Gastrocnemius medialis (tissue), 4 donors: Measurements from ENCODE around the gene ZNF613.

Source experiments
- CTCF ChIP-seq, 5 experiments: fragments of 450-650 bp in 3 of 5; fragments of 200-600 bp in 2 of 5; sonication (generic) in 2 of 5; IDR thresholded peaks in 4 of 5; conservative IDR thresholded peaks in 1 of 5; 1 replicate in 4 of 5; 2 replicates in 1 of 5; pipeline ENCODE4 v1.5.1; 2016 to 2019; ENCODE audit warnings: antibody characterized with exemption in 5 of 5, mild to moderate bottlenecking in 3 of 5, moderate library complexity in 3 of 5
- POLR2A ChIP-seq, 2 donors: fragments of 450-650 bp; IDR thresholded peaks; one replicate each; pipeline ENCODE4 v1.6.1; 2017; ENCODE audit warnings: antibody characterized with exemption in 2 of 2, mild to moderate bottlenecking in 2 of 2, moderate library complexity in 2 of 2

GRCh38 chr19:51927859-51928258, 587 bp downstream of the ZNF613 start:
- TF ChIP-seq POLR2A (IDR thresholded peaks at IDR 0.05): no peak
- TF ChIP-seq CTCF (IDR thresholded peaks at IDR 0.05 in 4 of 5, conservative IDR thresholded peaks at IDR 0.05 in 1 of 5): no peak
